ENCODE results near the gene SLC15A1.

DNA sequence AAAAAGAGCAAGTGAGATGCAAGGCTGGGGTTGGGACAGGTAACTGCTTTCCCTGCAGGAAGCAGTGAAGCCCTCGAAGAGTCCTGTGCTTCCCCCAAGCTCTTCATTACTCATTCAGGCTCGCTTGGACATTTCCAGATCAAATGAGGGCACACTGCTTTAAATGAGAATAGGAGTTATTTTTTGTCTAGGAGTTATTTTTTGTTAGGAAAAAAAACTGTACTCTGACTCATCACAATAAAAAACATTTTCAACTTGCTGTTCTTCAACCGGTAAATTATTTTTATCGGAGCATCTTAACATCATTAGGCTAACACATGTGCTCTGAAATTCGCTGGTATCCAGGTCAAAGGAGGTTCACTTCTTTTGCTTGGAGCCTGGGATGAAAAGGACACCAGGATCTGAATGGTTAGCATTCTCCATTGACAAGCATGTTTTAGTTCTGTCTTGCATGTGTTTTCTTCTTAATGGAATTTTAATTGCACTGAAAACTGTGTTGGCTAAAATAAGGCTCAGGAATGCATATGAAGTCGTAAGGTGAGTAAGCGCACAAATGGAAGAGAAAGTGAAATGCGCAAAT, 94.9 kb downstream of the SLC15A1 start:
- TF ChIP-seq, protein P1, sequence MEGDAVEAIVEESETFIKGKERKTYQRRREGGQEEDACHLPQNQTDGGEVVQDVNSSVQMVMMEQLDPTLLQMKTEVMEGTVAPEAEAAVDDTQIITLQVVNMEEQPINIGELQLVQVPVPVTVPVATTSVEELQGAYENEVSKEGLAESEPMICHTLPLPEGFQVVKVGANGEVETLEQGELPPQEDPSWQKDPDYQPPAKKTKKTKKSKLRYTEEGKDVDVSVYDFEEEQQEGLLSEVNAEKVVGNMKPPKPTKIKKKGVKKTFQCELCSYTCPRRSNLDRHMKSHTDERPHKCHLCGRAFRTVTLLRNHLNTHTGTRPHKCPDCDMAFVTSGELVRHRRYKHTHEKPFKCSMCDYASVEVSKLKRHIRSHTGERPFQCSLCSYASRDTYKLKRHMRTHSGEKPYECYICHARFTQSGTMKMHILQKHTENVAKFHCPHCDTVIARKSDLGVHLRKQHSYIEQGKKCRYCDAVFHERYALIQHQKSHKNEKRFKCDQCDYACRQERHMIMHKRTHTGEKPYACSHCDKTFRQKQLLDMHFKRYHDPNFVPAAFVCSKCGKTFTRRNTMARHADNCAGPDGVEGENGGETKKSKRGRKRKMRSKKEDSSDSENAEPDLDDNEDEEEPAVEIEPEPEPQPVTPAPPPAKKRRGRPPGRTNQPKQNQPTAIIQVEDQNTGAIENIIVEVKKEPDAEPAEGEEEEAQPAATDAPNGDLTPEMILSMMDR (IDR thresholded peaks at IDR 0.05; ENCODE audit: low read depth, low read length), result no peak
- TF ChIP-seq POLR2A (IDR thresholded peaks at IDR 0.05; ENCODE audit: extremely low read depth, insufficient read length) (no peak), MYC (IDR thresholded peaks at IDR 0.05; ENCODE audit: low read depth, low read length) (no peak)
- TF ChIP-seq, protein P2, sequence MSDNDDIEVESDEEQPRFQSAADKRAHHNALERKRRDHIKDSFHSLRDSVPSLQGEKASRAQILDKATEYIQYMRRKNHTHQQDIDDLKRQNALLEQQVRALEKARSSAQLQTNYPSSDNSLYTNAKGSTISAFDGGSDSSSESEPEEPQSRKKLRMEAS (IDR thresholded peaks at IDR 0.05; ENCODE audit: low read depth, low read length), result no peak
